K562 (cell line): ENCODE measurements around the gene ZFYVE19. TPM values are rescaled to one million over a fixed set of nuclear protein-coding genes. Genes with fewer than 3 reads are reported as not detected.
A peak's percentile ranks its signal among the peaks of the same experiment; 100 is the strongest.

Experiments used
- ATAC-seq: fragments of 200-7000 bp; cut with Tn5 transposase; 3 replicates; pipeline ENCODE4 v1.9.1; 2020; ENCODE audit warnings: moderate library complexity
- BruUV-seq: library from RNA; stranded (reverse); fragments of 400-500 nt; replicated peaks from 2 replicates; lab custom pipeline; 2021; lab: Mats Ljungman, UMichigan
- CTCF ChIA-PET: fragments of 300-600 bp; formaldehyde crosslinking; extraction: SDS; loops from one replicate; lab custom pipeline; 2021; ENCODE audit warnings: low intra/inter-chr PET ratio; lab: Yijun Ruan, JAX
- POLR2A ChIA-PET: fragments of 300-600, 350-650 bp; sonication (Branson Sonifier 250); formaldehyde crosslinking; extraction: SDS; loops from one replicate; lab custom pipeline; 2021; ENCODE audit warnings: antibody characterized with exemption, inconsistent platforms; lab: Yijun Ruan, JAX
- DNase-seq, 4 experiments: peaks; one replicate each; pipeline versions ENCODE4 v3.0.0 to v3.0.0-alpha.2; 2011 to 2018; ENCODE audit warnings: low spot score in 3 of 4, mixed read lengths in 3 of 4; ENCODE audit errors: extremely low read depth in 1 of 4
- FAIRE-seq: peaks from 2 replicates; lab custom pipeline; 2011; peaks lifted over from hg19 to GRCh38; lab: Jason Lieb, UNC
- H2AFZ ChIP-seq: 2 replicates; pipeline ENCODE4 v1.6.0; 2011; ENCODE audit warnings: low read depth, low read length, control low read depth, inconsistent platforms
- H3K27ac ChIP-seq: fragments of 200-600 bp; 3 replicates; pipeline ENCODE4 v1.8.0; 2011; ENCODE audit warnings: low read depth, mild to moderate bottlenecking, control low read depth, inconsistent platforms, low read length, moderate library complexity, mixed read lengths; ENCODE audit errors: extremely low read depth
- H3K27me3 ChIP-seq, 2 experiments: fragments of 300-600 bp in 1 of 2; 2 replicates in 1 of 2; 3 replicates in 1 of 2; pipeline versions ENCODE4 v1.6.0 to v1.8.0; 2011; ENCODE audit warnings: inconsistent platforms in 2 of 2, low read length in 2 of 2, mild to moderate bottlenecking in 1 of 2, mixed read lengths in 1 of 2, moderate library complexity in 1 of 2; ENCODE audit not compliant: control insufficient read depth in 2 of 2, insufficient read depth in 2 of 2
- H3K36me3 ChIP-seq: fragments of 300-600 bp; 3 replicates; pipeline ENCODE4 v1.8.0; 2011; ENCODE audit warnings: mild to moderate bottlenecking, low read length, inconsistent platforms; ENCODE audit not compliant: control insufficient read depth, insufficient read depth
- H3K4me1 ChIP-seq, 2 experiments: fragments of 200-600 bp in 1 of 2; replicated peaks in 1 of 2; 2 replicates in 1 of 2; 3 replicates in 1 of 2; pipeline versions ENCODE4 v1.5.1 to v1.8.0; 2011; ENCODE audit warnings: inconsistent platforms in 2 of 2, low read length in 2 of 2, mild to moderate bottlenecking in 1 of 2, mixed read lengths in 1 of 2, moderate library complexity in 1 of 2; ENCODE audit not compliant: control insufficient read depth in 2 of 2, insufficient read depth in 2 of 2
- H3K4me2 ChIP-seq: 2 replicates; pipeline ENCODE4 v1.6.1; 2011; ENCODE audit warnings: low read length, control low read depth, inconsistent platforms, mixed read lengths; ENCODE audit not compliant: insufficient read depth
- H3K4me3 ChIP-seq: fragments of 200-600 bp; sonication (generic), shearing (Covaris generic); 2 replicates; pipeline ENCODE4 v1.5.1; 2016; ENCODE audit warnings: control low read depth, inconsistent platforms
- H3K79me2 ChIP-seq: fragments of 200-600 bp; 3 replicates; pipeline ENCODE4 v1.8.0; 2011; ENCODE audit warnings: low read length, inconsistent platforms; ENCODE audit not compliant: control insufficient read depth, insufficient read depth
- H3K9ac ChIP-seq, 2 experiments: 2 replicates each; pipeline versions ENCODE4 v1.6.0 to v1.6.1; 2011; ENCODE audit warnings: low read depth in 2 of 2, low read length in 2 of 2, control low read depth in 1 of 2, inconsistent platforms in 1 of 2, mild to moderate bottlenecking in 1 of 2, mixed read lengths in 1 of 2; ENCODE audit not compliant: insufficient read depth in 1 of 2
- H3K9me1 ChIP-seq: one replicate; pipeline ENCODE4 v1.6.0; 2011; ENCODE audit warnings: inconsistent platforms, mild to moderate bottlenecking, low read length, moderate library complexity; ENCODE audit not compliant: control insufficient read depth, insufficient read depth
- H3K9me3 ChIP-seq: replicated peaks from 2 replicates; pipeline ENCODE4 v1.5.1; 2011; ENCODE audit warnings: low read depth, low read length, inconsistent platforms; ENCODE audit not compliant: control insufficient read depth, insufficient read depth
- H4K20me1 ChIP-seq: replicated peaks from 2 replicates; pipeline ENCODE4 v1.6.1; 2011; ENCODE audit warnings: low read length, inconsistent platforms, mixed read lengths; ENCODE audit not compliant: control insufficient read depth, insufficient read depth
- AFF1 ChIP-seq, 2 experiments: fragments of 450-650 bp; IDR thresholded peaks; 2 replicates each; pipeline ENCODE4 v1.6.1; 2018; ENCODE audit warnings: mild to moderate bottlenecking in 2 of 2, low read depth in 1 of 2; ENCODE audit not compliant: partially characterized antibody in 2 of 2
- BCOR ChIP-seq: fragments of 450-650 bp; IDR thresholded peaks from 2 replicates; pipeline ENCODE4 v1.6.1; 2016
- KDM1A ChIP-seq, 2 experiments: fragments of 450-650 bp; IDR thresholded peaks; 2 replicates each; pipeline ENCODE4 v1.6.1; 2016; ENCODE audit warnings: mild to moderate bottlenecking in 2 of 2
- SRSF1 ChIP-seq: fragments of 200-400 bp; formaldehyde crosslinking; IDR thresholded peaks from 2 replicates; pipeline ENCODE4 v1.6.1; 2017; ENCODE audit warnings: mild to moderate bottlenecking, low read depth, low read length, moderate library complexity
- ZNF318 ChIP-seq, 2 experiments: fragments of 450-650 bp; IDR thresholded peaks; 2 replicates each; pipeline ENCODE4 v1.6.1; 2016; ENCODE audit warnings: mild to moderate bottlenecking in 2 of 2, borderline replicate concordance in 1 of 2, low read depth in 1 of 2, moderate library complexity in 1 of 2
- ZNF589 ChIP-seq: fragments of 200-800 bp; sonication (Bioruptor generic); IDR thresholded peaks from 2 replicates; pipeline ENCODE4 v1.6.1; 2016; ENCODE audit warnings: low read depth, missing genetic modification characterization, missing compliant biosample characterization
- ZNF766 ChIP-seq: fragments of 200-800 bp; sonication (Bioruptor generic); conservative IDR thresholded peaks from 2 replicates; pipeline ENCODE4 v1.6.1; 2016; ENCODE audit warnings: missing genetic modification characterization, missing compliant biosample characterization
- WGBS: fragments of 100-300 bp; shearing (Covaris generic); methylation state at CpG from one replicate; pipeline ENCODE4 v1.1.6; 2016; ENCODE audit warnings: low coverage, mixed read lengths; ENCODE audit not compliant: insufficient coverage; ENCODE audit errors: missing lambda C conversion rate; 5-methylcytosine and 5-hydroxymethylcytosine counted together
- in situ Hi-C: fragments of 300-500 bp; cut with MboI; formaldehyde crosslinking; loops from 4 replicates; pipeline ENCODE4 v1.15.0; 2018; ENCODE audit warnings: inconsistent platforms, mixed read lengths
- intact Hi-C: fragments of 100-400 bp; cut with micrococcal nuclease; formaldehyde crosslinking; loops from 2 replicates; pipeline ENCODE4 v1.14.2; 2022
- polyA plus RNA-seq, 8 experiments: library from polyadenylated mRNA; depleted of rRNA in 4 of 8; stranded (reverse) in 5 of 8; unstranded in 3 of 8; fragments of >200 nt; fragmentation: Nextera tagmentation in 2 of 8; fragmentation: Illumina TruSeq in 1 of 8; extraction: Ambion mirVana in 2 of 8; extraction: Trizol in 1 of 8; gene quantifications; 2 replicates each; pipeline versions ENCODE4 v1.2.1 to v1.2.3, GENCODE V29; 2011 to 2014; ENCODE audit warnings: inconsistent platforms in 1 of 8, missing spikeins in 1 of 8
- total RNA-seq, 7 experiments: library from RNA; depleted of rRNA in 6 of 7; stranded (reverse); fragments of >200 nt in 6 of 7; fragmentation: Illumina TruSeq in 2 of 7; extraction: Trizol in 2 of 7; gene quantifications; 2 replicates each; pipeline versions ENCODE4 v1.2.1 to v1.2.3, GENCODE V29; 2011 to 2021; ENCODE audit warnings: low replicate concordance in 1 of 7

ZFYVE19 gene
- total and polyA plus RNA-seq, 9 of the 15 experiments (the other 6 are each of a cell fraction or from before 2014, with no cell fraction given), result 1.5 to 36.8 (median 19.9) TPM

- peaks cover 5 to 28% of the 10 kb centered on the region in 2 experiments; a peak in 4 of 5 replicates for H3K4me1 ChIP-seq
- no peak overlapping the region for H2AFZ ChIP-seq
- POLR2A ChIA-PET, result interaction anchor here (0.6 to 0.7 kb wide), 3 partner anchors 11 to 78 kb away, joined by 3 to 4 read pairs (median 3); no protein-coding TSS in a partner anchor
- peaks cover 4% of the 10 kb centered on the region for H4K20me1 ChIP-seq
- H3K9ac ChIP-seq, result peak overlapping the region in 1 of 2 experiments; percentile 42; a peak in 1 of 4 replicates
- FAIRE-seq, result peak; percentile 88
- H3K4me3 ChIP-seq, result no peak overlapping the region
- no peaks in the 10 kb centered on the region for H3K9me3 ChIP-seq
- intact Hi-C loops (no loop called here), in situ Hi-C loops (no loop called here)
- no TSS peak for BruUV-seq
- H3K36me3 ChIP-seq, result no peaks in the 10 kb centered on the region
- DNase-seq, result peak; percentile 66 to 82 (median 75)
- H3K9me1 ChIP-seq, result no peaks in the 10 kb centered on the region
- peak; percentile 68 for ATAC-seq
- H3K4me2 ChIP-seq, result peak overlapping the region; percentile 62
- H3K79me2 ChIP-seq, result no peaks in the 10 kb centered on the region
- H3K27me3 ChIP-seq, result no peaks in the 10 kb centered on the region
- H3K27ac ChIP-seq, result no peak overlapping the region
- WGBS, result 3% methylated on average over 5 of the region's 5 CpGs
- CTCF ChIA-PET, result no interaction called here
- TF ChIP-seq KDM1A (IDR thresholded peaks at IDR 0.05) (peak; percentile 93 to 94), BCOR (peak; percentile 83), AFF1 (IDR thresholded peaks at IDR 0.05; ENCODE audit: low read depth in 1 of 2, partially characterized antibody in 2 of 2) (peak in 1 of 2 experiments; percentile 86), ZNF589 (CRISPR knock-in tag) (peak; percentile 76), ZNF766 (peak; percentile 88), SRSF1 (no peak), ZNF318 (IDR thresholded peaks at IDR 0.05; ENCODE audit: borderline replicate concordance in 1 of 2, low read depth in 1 of 2) (peak in 1 of 2 experiments; percentile 61; a peak in 1 of 4 replicates)
Measured at GRCh38 chr15:40825661-40826422, 19.0 kb downstream of the ZFYVE19 start.
